BLaER1 (cell line): ENCODE data around the gene ACTR10.
A peak's percentile ranks its signal among the peaks of the same experiment; 100 is the strongest.

ENCODE experiments used
- H3K27ac ChIP-seq: shearing (Covaris generic); formaldehyde crosslinking; 2 replicates; pipeline ENCODE4 v1.8.1; 2022
- H3K27me3 ChIP-seq: shearing (Covaris generic); formaldehyde crosslinking; 2 replicates; pipeline ENCODE4 v1.8.1; 2022
- H3K36me3 ChIP-seq: shearing (Covaris generic); formaldehyde crosslinking; 2 replicates; pipeline ENCODE4 v1.8.1; 2022
- H3K4me1 ChIP-seq: shearing (Covaris generic); formaldehyde crosslinking; 2 replicates; pipeline ENCODE4 v1.8.1; 2022
- H3K4me2 ChIP-seq: shearing (Covaris generic); formaldehyde crosslinking; 2 replicates; pipeline ENCODE4 v1.8.1; 2022
- H3K4me3 ChIP-seq: shearing (Covaris generic); formaldehyde crosslinking; 2 replicates; pipeline ENCODE4 v1.8.1; 2022
- H3K9ac ChIP-seq: shearing (Covaris generic); formaldehyde crosslinking; 2 replicates; pipeline ENCODE4 v1.8.1; 2022
- H3K9me3 ChIP-seq: shearing (Covaris generic); formaldehyde crosslinking; 2 replicates; pipeline ENCODE4 v1.8.1; 2022
- H4K20me1 ChIP-seq: shearing (Covaris generic); formaldehyde crosslinking; 2 replicates; pipeline ENCODE4 v1.8.1; 2022
- Cebpa-rat ChIP-seq: shearing (Covaris generic); IDR thresholded peaks from 2 replicates; pipeline ENCODE4 v1.8.1; 2022

The ACTR10 gene

DNA sequence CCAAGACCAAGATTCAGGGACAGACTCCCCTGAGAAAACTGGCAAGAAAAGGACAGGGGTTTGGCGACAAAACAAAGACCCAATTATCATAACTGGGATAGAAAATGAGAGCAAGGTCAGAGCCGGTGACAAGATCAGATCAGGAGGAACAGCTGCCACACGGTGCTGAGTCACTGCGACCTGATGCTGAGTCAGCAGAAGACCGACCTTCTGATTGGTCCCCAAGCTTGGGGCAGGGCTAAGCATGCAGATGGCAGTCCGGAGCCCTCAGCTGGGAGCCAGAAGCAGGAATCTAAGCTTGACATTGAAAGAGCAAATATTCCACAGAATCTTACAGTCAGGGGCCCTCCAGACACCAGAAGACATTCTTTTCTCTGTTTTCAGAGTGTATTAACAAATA is 28.9 kb upstream of the ACTR10 start:
- Histone ChIP-seq H3K9ac (no peak overlapping the region), H3K4me3 (no peak overlapping the region), H3K36me3 (no peaks in the 10 kb centered on the region), H3K4me2 (no peak overlapping the region), H3K9me3 (no peaks in the 10 kb centered on the region), H3K27ac (no peak overlapping the region), H3K27me3 (no peaks in the 10 kb centered on the region), H3K4me1 (peaks cover 7% of the 10 kb centered on the region; the same call in 1 of the 2 replicates), H4K20me1 (no peaks in the 10 kb centered on the region)
- TF ChIP-seq Cebpa-rat, result no peak

DNA sequence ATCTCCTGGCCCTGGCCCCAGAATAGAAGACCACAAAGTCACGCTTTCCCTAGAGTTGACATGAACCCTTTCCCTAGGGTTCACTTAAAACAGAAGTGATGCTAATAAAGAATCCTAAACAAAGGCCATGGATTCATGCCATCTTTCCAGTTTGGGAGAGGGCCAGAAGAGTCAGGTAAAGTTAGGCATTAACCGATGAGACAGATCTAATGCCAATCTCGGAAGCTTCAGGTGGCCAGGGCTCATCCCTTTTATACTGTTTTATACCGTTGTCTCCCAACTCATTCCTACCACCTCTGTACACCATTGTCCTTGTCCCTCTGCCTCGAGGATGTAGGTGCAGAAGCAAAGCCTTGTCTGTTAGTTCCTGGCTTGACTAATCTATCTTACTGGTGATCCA is 22.8 kb upstream of the ACTR10 start:
- no peak overlapping the region for H3K4me2 ChIP-seq
- no peak for TF ChIP-seq Cebpa-rat

DNA sequence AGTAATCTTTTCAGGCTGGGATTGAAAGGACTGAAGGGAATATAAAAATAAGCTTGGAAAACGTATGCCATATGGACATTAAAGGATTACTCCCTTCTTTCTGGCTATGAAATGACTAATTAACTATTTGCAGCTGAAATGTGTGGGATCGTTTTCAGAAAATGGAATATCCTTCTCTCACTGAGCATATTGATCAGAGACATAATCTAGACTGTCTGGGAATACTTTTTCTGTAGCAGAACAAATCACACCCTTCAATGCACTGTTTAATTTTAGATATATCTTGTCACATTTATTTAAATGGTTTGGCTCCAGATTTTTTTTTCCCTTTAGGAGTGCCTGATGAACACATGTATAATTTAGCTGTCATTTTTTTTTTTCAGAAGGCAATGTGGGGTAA is 10.8 kb upstream of the ACTR10 start:
- Histone ChIP-seq H3K36me3 (no peaks in the 10 kb centered on the region), H4K20me1 (no peaks in the 10 kb centered on the region), H3K9me3 (no peaks in the 10 kb centered on the region), H3K4me3 (no peak overlapping the region), H3K27me3 (no peaks in the 10 kb centered on the region), H3K4me1 (no peaks in the 10 kb centered on the region), H3K27ac (no peak overlapping the region), H3K9ac (no peak overlapping the region), H3K4me2 (no peak overlapping the region)
- no peak for TF ChIP-seq Cebpa-rat

More for the DNA sequence above, 22.8 kb upstream of the ACTR10 start:
- Histone ChIP-seq H3K4me1 (peaks cover 8% of the 10 kb centered on the region), H3K27me3 (no peaks in the 10 kb centered on the region), H4K20me1 (no peaks in the 10 kb centered on the region), H3K27ac (no peak overlapping the region), H3K4me3 (no peak overlapping the region), H3K9me3 (no peaks in the 10 kb centered on the region), H3K36me3 (no peaks in the 10 kb centered on the region), H3K9ac (no peak overlapping the region)

DNA sequence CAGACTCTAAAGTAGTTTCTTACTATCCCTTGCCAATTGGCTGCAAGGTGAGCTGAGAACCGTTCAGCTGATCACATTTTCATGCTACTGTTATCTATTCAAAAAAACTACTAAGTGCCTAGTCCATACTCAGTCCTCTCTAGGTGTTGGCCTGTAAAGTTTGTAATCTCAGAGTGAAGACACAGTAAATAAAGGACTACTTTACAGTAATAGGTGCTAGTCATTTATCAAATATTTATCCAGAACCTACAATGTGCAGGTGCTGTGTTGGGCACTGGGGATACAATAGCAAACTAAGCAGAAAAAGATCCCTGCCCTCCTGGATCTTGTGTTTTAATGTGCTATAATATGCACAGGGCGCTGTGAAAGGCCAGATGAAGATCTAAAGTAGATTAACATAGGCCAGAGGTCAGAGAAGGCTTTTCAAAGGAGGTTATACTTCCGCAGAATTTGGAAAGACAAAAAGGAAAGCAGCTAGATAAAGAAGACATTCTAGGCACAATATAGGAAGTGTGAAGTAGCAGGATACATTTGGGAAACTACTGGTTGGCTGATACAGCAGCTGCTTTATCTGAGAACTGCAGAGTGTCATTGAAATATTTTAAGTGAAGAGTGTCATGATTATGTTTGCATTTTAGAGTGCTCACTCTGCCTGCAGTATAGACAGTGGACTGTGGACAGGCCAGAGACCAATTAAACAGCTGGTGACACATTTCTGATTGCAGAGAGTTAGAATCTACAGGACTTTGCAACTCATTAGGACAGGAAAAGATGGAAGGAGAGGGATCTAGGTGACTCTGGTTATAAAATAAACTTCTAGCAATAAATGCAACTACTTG is 8.0 kb upstream of the ACTR10 start:
- H3K36me3 ChIP-seq, result no peaks in the 10 kb centered on the region
- H3K9ac ChIP-seq, result no peak overlapping the region
- TF ChIP-seq Cebpa-rat, result no peak
- no peak overlapping the region for H3K4me2 ChIP-seq
- no peaks in the 10 kb centered on the region for H4K20me1 ChIP-seq
- H3K4me1 ChIP-seq, result no peaks in the 10 kb centered on the region
- no peaks in the 10 kb centered on the region for H3K9me3 ChIP-seq
- H3K27ac ChIP-seq, result no peak overlapping the region
- H3K4me3 ChIP-seq, result no peak overlapping the region
- H3K27me3 ChIP-seq, result no peaks in the 10 kb centered on the region

DNA sequence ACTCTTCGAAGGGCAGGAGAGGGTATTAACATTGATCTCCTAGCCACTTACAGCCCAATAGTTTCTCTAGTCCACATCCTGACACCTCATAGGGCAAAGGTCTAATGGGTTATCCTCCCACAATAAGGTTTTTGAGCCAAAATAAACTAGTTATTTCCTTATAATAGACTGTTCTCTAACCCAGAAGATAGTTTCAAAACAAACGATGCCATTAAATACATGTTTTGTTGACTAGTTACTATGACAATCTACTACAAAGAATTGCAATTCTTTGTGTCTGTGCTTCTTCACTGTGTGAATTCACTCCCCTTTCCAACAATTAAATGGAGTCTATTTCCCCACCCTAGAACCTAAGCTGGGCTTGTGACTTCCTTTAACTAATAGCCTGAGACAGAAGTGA is 6.4 kb upstream of the ACTR10 start:
- Histone ChIP-seq H3K9ac (no peak overlapping the region), H3K4me3 (no peak overlapping the region), H3K9me3 (no peaks in the 10 kb centered on the region), H3K36me3 (no peaks in the 10 kb centered on the region), H3K27me3 (no peaks in the 10 kb centered on the region), H3K4me2 (no peak overlapping the region), H4K20me1 (no peaks in the 10 kb centered on the region), H3K4me1 (no peaks in the 10 kb centered on the region; the same call in 1 of the 2 replicates), H3K27ac (no peak overlapping the region)
- no peak for TF ChIP-seq Cebpa-rat

DNA sequence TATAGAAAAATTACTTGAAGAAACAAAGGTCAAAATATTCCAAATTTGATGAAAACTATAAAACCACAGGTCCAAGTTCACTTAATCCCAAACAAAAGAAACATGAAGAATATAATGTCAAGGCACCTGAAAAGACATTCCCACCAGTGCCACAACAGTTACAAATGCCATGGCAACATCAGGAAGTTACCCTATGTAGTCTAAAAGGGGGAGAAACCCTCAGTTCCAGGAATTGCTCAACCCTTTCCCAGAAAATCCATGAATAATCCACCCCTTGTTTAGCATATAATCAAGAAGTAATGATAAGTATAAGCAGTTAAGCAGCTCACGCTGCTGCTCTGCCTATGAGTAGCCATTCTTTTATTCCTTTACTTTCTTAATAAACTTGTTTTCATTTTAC is 3.8 kb upstream of the ACTR10 start:
- no peak overlapping the region for H3K4me2 ChIP-seq
- H3K4me1 ChIP-seq, result peaks cover 11% of the 10 kb centered on the region
- no peaks in the 10 kb centered on the region for H4K20me1 ChIP-seq
- no peaks in the 10 kb centered on the region for H3K36me3 ChIP-seq
- H3K27ac ChIP-seq, result no peak overlapping the region
- H3K9ac ChIP-seq, result no peak overlapping the region
- H3K27me3 ChIP-seq, result no peaks in the 10 kb centered on the region
- TF ChIP-seq Cebpa-rat, result no peak
- H3K9me3 ChIP-seq, result no peaks in the 10 kb centered on the region
- no peak overlapping the region for H3K4me3 ChIP-seq

DNA sequence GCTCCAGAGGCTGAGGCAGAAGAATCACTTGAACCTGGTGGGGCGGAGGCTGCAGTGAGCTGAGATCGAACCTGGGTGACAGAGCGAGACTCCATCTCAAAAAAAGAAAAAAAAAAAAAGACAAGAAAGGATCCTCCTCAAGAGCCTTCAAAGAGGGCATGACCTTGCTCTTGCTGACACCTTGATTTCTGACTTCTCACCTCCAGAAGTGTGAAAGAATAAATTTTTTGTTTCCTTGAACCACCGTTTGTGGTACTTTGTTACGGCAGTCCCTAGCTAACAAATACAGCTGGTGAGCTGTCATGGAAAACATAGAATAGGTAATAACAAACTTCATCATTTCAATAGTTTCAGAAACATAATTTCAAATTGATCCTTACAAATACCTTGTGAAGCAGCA is 1.9 kb upstream of the ACTR10 start:
- no peak overlapping the region for H3K27ac ChIP-seq
- H3K4me3 ChIP-seq, result no peak overlapping the region
- H3K4me2 ChIP-seq, result no peak overlapping the region
- no peak overlapping the region for H3K9ac ChIP-seq
- peaks cover 19% of the 10 kb centered on the region for H3K4me1 ChIP-seq
- peaks cover 4% of the 10 kb centered on the region; the same call in 1 of the 2 replicates for H3K36me3 ChIP-seq
- no peaks in the 10 kb centered on the region for H4K20me1 ChIP-seq
- no peaks in the 10 kb centered on the region for H3K27me3 ChIP-seq
- H3K9me3 ChIP-seq, result no peaks in the 10 kb centered on the region
- no peak for TF ChIP-seq Cebpa-rat

DNA sequence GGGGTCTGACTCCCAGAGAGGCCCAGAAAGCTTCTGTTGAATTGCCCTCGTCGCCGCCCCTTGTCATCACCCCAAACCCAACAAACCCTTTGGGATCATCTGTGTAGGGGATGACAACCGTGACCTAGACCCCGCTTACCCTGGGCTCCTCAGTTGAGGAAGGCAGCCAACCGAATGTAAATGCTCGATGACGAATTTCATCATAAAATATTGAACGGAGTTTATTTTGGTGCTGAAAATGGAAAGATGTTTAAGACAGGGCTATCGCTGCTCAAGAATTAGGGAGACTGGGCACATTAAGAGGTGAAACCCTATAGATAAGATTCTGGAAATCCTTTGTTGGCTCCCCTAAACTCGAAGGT is 512 bp downstream of the ACTR10 start:
- no peak for TF ChIP-seq Cebpa-rat
- peak overlapping the region; percentile 94 for H3K27ac ChIP-seq
- H3K9ac ChIP-seq, result peak overlapping the region; percentile 93
- peaks cover 21% of the 10 kb centered on the region for H3K36me3 ChIP-seq
- H3K9me3 ChIP-seq, result no peaks in the 10 kb centered on the region
- peaks cover 19% of the 10 kb centered on the region for H3K4me1 ChIP-seq
- peak overlapping the region; percentile 86 for H3K4me3 ChIP-seq
- no peaks in the 10 kb centered on the region for H3K27me3 ChIP-seq
- peaks cover 7% of the 10 kb centered on the region; the same call in 1 of the 2 replicates for H4K20me1 ChIP-seq
- peak overlapping the region; percentile 76 for H3K4me2 ChIP-seq

DNA sequence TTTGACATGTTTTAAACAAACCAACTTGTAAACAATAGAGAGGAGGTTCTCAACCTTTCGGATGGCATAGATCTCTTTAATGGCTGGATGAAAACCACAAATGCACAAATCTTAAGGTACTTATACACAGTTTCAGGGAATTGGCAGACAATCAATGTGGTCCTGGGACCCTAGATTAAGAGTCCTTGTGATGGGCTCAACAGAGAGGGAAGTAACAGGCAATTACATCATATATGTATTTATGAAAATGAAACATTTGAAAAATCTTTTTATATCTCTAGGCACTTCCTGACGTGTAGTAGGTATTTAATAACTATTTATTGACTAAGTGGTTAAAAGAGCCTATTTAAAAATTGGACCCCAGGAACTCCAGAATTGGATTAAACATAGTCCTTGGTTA is 897 bp downstream of the ACTR10 start:
- peaks cover 25% of the 10 kb centered on the region for H3K36me3 ChIP-seq
- peak overlapping the region; percentile 76 for H3K4me2 ChIP-seq
- peak overlapping the region; percentile 93 for H3K9ac ChIP-seq
- no peaks in the 10 kb centered on the region for H3K27me3 ChIP-seq
- peak overlapping the region; percentile 86 for H3K4me3 ChIP-seq
- no peak for TF ChIP-seq Cebpa-rat
- peak overlapping the region; percentile 94 for H3K27ac ChIP-seq
- H3K9me3 ChIP-seq, result no peaks in the 10 kb centered on the region
- H3K4me1 ChIP-seq, result peaks cover 19% of the 10 kb centered on the region
- peaks cover 11% of the 10 kb centered on the region; the same call in 1 of the 2 replicates for H4K20me1 ChIP-seq

DNA sequence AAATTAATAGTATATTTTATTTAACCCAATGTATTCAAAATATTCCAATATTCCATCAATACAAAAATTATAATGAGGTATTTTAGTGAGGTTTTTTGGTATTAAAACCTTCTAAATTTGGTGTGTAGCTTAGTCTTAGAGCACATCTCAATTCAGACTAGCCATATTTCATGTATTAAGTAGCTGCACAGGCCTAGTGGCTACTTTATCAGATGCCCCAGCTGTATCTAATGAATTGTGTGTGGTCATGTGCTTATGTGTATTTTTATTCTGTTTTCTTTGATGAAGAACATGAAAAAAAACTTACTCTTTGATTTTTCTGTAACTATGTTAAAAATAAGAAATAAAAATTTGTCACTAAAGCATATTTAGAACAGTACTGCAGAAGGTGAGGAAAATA is 13.2 kb downstream of the ACTR10 start:
- Histone ChIP-seq H3K27ac (no peak overlapping the region), H3K4me3 (no peak overlapping the region), H3K9ac (no peak overlapping the region), H3K9me3 (no peaks in the 10 kb centered on the region), H4K20me1 (no peaks in the 10 kb centered on the region), H3K27me3 (no peaks in the 10 kb centered on the region), H3K4me1 (no peaks in the 10 kb centered on the region), H3K4me2 (no peak overlapping the region), H3K36me3 (peaks cover 76% of the 10 kb centered on the region)
- TF ChIP-seq Cebpa-rat, result no peak
